CD14-positive monocyte (primary cell): Measurements from ENCODE around the gene ZDHHC8. TPM values are rescaled to one million over a fixed set of nuclear protein-coding genes. Genes with fewer than 3 reads are reported as not detected.

Source experiments
- DNase-seq, 3 donors: peaks; one replicate each; pipeline ENCODE4 v3.0.0-alpha.2; 2011 to 2022
- H2AFZ ChIP-seq: 2 replicates; pipeline ENCODE4 v1.6.0; 2012; ENCODE audit warnings: mild to moderate bottlenecking, low read depth, low read length, inconsistent platforms; ENCODE audit not compliant: insufficient read depth, poor library complexity, severe bottlenecking
- H3K27ac ChIP-seq, 2 donors: 1 replicate in 1 of 2; 2 replicates in 1 of 2; pipeline ENCODE4 v1.5.1; 2012 to 2013; ENCODE audit warnings: low read length in 2 of 2, control low read depth in 1 of 2, inconsistent platforms in 1 of 2, low read depth in 1 of 2, mild to moderate bottlenecking in 1 of 2
- H3K27me3 ChIP-seq, 2 donors: one replicate each; pipeline versions ENCODE4 v1.6.0 to v1.6.1; 2011 to 2013; ENCODE audit warnings: low read length in 2 of 2; ENCODE audit not compliant: control insufficient read depth in 2 of 2, insufficient read depth in 2 of 2
- H3K36me3 ChIP-seq, 2 donors: replicated peaks in 1 of 2; 1 replicate in 1 of 2; 2 replicates in 1 of 2; pipeline versions ENCODE4 v1.5.1 to v1.6.1; 2012 to 2013; ENCODE audit warnings: low read length in 2 of 2, control low read depth in 1 of 2, inconsistent platforms in 1 of 2, mild to moderate bottlenecking in 1 of 2; ENCODE audit not compliant: insufficient read depth in 2 of 2, control insufficient read depth in 1 of 2
- H3K4me1 ChIP-seq, 2 donors: 1 replicate in 1 of 2; 2 replicates in 1 of 2; pipeline versions ENCODE4 v1.5.1 to v1.6.1; 2012 to 2013; ENCODE audit warnings: low read length in 2 of 2, control low read depth in 1 of 2, inconsistent platforms in 1 of 2, mild to moderate bottlenecking in 1 of 2, moderate library complexity in 1 of 2; ENCODE audit not compliant: insufficient read depth in 2 of 2, control insufficient read depth in 1 of 2
- H3K4me2 ChIP-seq: replicated peaks from 2 replicates; pipeline ENCODE3; 2012; ENCODE audit warnings: low read length, moderate library complexity, mild to moderate bottlenecking; ENCODE audit not compliant: poor library complexity, severe bottlenecking; ENCODE audit errors: extremely low read depth
- H3K4me3 ChIP-seq, 3 experiments: fragments of 200-600 bp in 1 of 3; sonication (generic) in 1 of 3; replicated peaks in 1 of 3; 1 replicate in 2 of 3; 2 replicates in 1 of 3; pipeline ENCODE4 v1.5.1; 2011 to 2013; ENCODE audit warnings: low read length in 3 of 3, mild to moderate bottlenecking in 3 of 3, control low read depth in 2 of 3, low read depth in 2 of 3, inconsistent platforms in 1 of 3, moderate library complexity in 1 of 3
- H3K79me2 ChIP-seq: 2 replicates; pipeline ENCODE4 v1.6.0; 2012; ENCODE audit warnings: mild to moderate bottlenecking, control low read depth, inconsistent platforms, low read length, moderate library complexity; ENCODE audit not compliant: insufficient read depth
- H3K9ac ChIP-seq: 2 replicates; pipeline ENCODE4 v1.6.0; 2017; ENCODE audit warnings: low read length, mild to moderate bottlenecking; ENCODE audit not compliant: insufficient read depth, poor library complexity, severe bottlenecking
- H3K9me3 ChIP-seq, 2 donors: replicated peaks in 1 of 2; 1 replicate in 1 of 2; 2 replicates in 1 of 2; pipeline versions ENCODE4 v1.5.1 to v1.6.1; 2012 to 2013; ENCODE audit warnings: low read length in 2 of 2, control low read depth in 1 of 2; ENCODE audit not compliant: control insufficient read depth in 1 of 2, insufficient read depth in 1 of 2
- H4K20me1 ChIP-seq: 2 replicates; pipeline ENCODE4 v1.6.0; 2012; ENCODE audit warnings: mild to moderate bottlenecking, low read length, control low read depth, moderate library complexity; ENCODE audit not compliant: insufficient read depth
- H3K27ac Mint-ChIP-seq, 7 donors: one replicate each; pipeline ENCODE4 v1.8.0; 2020; ENCODE audit warnings: mild to moderate bottlenecking in 7 of 7, mixed read lengths in 7 of 7, moderate library complexity in 6 of 7, inconsistent platforms in 2 of 7
- H3K27me3 Mint-ChIP-seq, 3 donors: one replicate each; pipeline ENCODE4 v1.8.0; 2021 to 2022; ENCODE audit warnings: low read depth in 3 of 3, mild to moderate bottlenecking in 3 of 3, mixed read lengths in 3 of 3, moderate library complexity in 3 of 3, inconsistent platforms in 1 of 3
- H3K36me3 Mint-ChIP-seq, 2 donors: one replicate each; pipeline ENCODE4 v1.8.0; 2020; ENCODE audit warnings: mixed read lengths in 2 of 2, inconsistent platforms in 1 of 2, mild to moderate bottlenecking in 1 of 2
- H3K4me1 Mint-ChIP-seq: one replicate; pipeline ENCODE4 v1.8.0; 2020; ENCODE audit warnings: mild to moderate bottlenecking, mixed read lengths
- H3K4me3 Mint-ChIP-seq, 2 donors: one replicate each; pipeline ENCODE4 v1.8.0; 2020; ENCODE audit warnings: mild to moderate bottlenecking in 2 of 2, mixed read lengths in 2 of 2, moderate library complexity in 1 of 2
- H3K9me3 Mint-ChIP-seq, 7 donors: one replicate each; pipeline ENCODE4 v1.8.0; 2020 to 2022; ENCODE audit warnings: mixed read lengths in 7 of 7, mild to moderate bottlenecking in 6 of 7, moderate library complexity in 6 of 7, inconsistent platforms in 2 of 7
- CTCF ChIP-seq: fragments of 200-600 bp; IDR thresholded peaks from one replicate; pipeline ENCODE4 v1.8.0; 2022; ENCODE audit warnings: antibody characterized with exemption, mild to moderate bottlenecking
- WGBS: methylation state at CpG from one replicate; pipeline ENCODE4 v1.1.5; 2013; ENCODE audit warnings: missing lambda C conversion rate; ENCODE audit not compliant: insufficient coverage; 5-methylcytosine and 5-hydroxymethylcytosine counted together
- intact Hi-C, 2 donors: fragments of 100-400 bp; cut with micrococcal nuclease; formaldehyde crosslinking; loops; one replicate each; pipeline versions ENCODE4 v1.15.0 to v1.15.1; 2023
- polyA plus RNA-seq, 3 donors: library from polyadenylated mRNA; depleted of rRNA in 1 of 3; unstranded in 2 of 3; stranded (reverse) in 1 of 3; fragments of 300-500 nt in 2 of 3; fragments of >200 nt in 1 of 3; fragmentation: Illumina TruSeq in 2 of 3; gene quantifications; 1 replicate in 2 of 3; 2 replicates in 1 of 3; pipeline ENCODE4 v1.2.3, GENCODE V29; 2012 to 2021

ZDHHC8 gene
- polyA plus RNA-seq, 3 donors, result 0.73 to 76.3 (median 1.1) TPM

GRCh38 chr22:20127869-20128618 lies 3.6 kb upstream of the ZDHHC8 start:
- peaks cover 31 to 49% of the 10 kb centered on the region in 2 donors for H3K36me3 Mint-ChIP-seq
- Histone ChIP-seq H3K4me3 (no peak overlapping the region), H3K9ac (no peak overlapping the region), H3K4me2 (no peak overlapping the region), H3K27ac (no peak overlapping the region), H3K36me3 (peaks cover 24 to 40% of the 10 kb centered on the region in 2 donors), H2AFZ (no peak overlapping the region), H3K9me3 (no peaks in the 10 kb centered on the region), H3K27me3 (no peaks in the 10 kb centered on the region), H3K4me1 (peaks cover 14 to 19% of the 10 kb centered on the region in 2 donors), H3K79me2 (peaks cover 18% of the 10 kb centered on the region), H4K20me1 (peaks cover 20% of the 10 kb centered on the region)
- no peak overlapping the region for H3K4me3 Mint-ChIP-seq
- no peak for TF ChIP-seq CTCF
- 95% methylated on average over 13 of the region's 17 CpGs for WGBS
- intact Hi-C loops, result loop anchor here in 1 of 2 donors (5.0 kb wide), 1 partner anchor 156 kb away; no protein-coding TSS in a partner anchor
- H3K27me3 Mint-ChIP-seq, result no peaks in the 10 kb centered on the region
- no peak overlapping the region for H3K27ac Mint-ChIP-seq
- H3K4me1 Mint-ChIP-seq, result peaks cover 9% of the 10 kb centered on the region
- no peaks in the 10 kb centered on the region for H3K9me3 Mint-ChIP-seq
- no peak for DNase-seq

GRCh38 chr22:20128619-20128901 lies 3.0 kb upstream of the ZDHHC8 start:
- 78% methylated on average over 2 of the region's 2 CpGs for WGBS
- TF ChIP-seq CTCF, result no peak
- peaks cover 23 to 38% of the 10 kb centered on the region in 2 donors for H3K36me3 ChIP-seq
- intact Hi-C loops, result loop anchor here in 1 of 2 donors (5.0 kb wide), 1 partner anchor 156 kb away; no protein-coding TSS in a partner anchor
- H4K20me1 ChIP-seq, result peaks cover 23% of the 10 kb centered on the region
- no peak for DNase-seq
- H3K27me3 ChIP-seq, result no peaks in the 10 kb centered on the region
- H2AFZ ChIP-seq, result no peak overlapping the region
- no peak overlapping the region for H3K4me2 ChIP-seq
- no peaks in the 10 kb centered on the region for H3K9me3 Mint-ChIP-seq
- peak overlapping the region in 1 of 7 donors; percentile 30 for H3K27ac Mint-ChIP-seq
- H3K4me1 ChIP-seq, result peaks cover 15 to 23% of the 10 kb centered on the region in 2 donors
- H3K27me3 Mint-ChIP-seq, result no peaks in the 10 kb centered on the region
- H3K4me3 ChIP-seq, result no peak overlapping the region
- peaks cover 31 to 47% of the 10 kb centered on the region in 2 donors for H3K36me3 Mint-ChIP-seq
- no peak overlapping the region for H3K9ac ChIP-seq
- peak overlapping the region in 1 of 2 donors; percentile 5 for H3K27ac ChIP-seq
- peaks cover 13% of the 10 kb centered on the region for H3K4me1 Mint-ChIP-seq
- no peak overlapping the region for H3K4me3 Mint-ChIP-seq
- H3K9me3 ChIP-seq, result no peaks in the 10 kb centered on the region
- H3K79me2 ChIP-seq, result peaks cover 17% of the 10 kb centered on the region
